Measurements from ENCODE around the gene MINAR1.

- TF ChIP-seq, protein P1, sequence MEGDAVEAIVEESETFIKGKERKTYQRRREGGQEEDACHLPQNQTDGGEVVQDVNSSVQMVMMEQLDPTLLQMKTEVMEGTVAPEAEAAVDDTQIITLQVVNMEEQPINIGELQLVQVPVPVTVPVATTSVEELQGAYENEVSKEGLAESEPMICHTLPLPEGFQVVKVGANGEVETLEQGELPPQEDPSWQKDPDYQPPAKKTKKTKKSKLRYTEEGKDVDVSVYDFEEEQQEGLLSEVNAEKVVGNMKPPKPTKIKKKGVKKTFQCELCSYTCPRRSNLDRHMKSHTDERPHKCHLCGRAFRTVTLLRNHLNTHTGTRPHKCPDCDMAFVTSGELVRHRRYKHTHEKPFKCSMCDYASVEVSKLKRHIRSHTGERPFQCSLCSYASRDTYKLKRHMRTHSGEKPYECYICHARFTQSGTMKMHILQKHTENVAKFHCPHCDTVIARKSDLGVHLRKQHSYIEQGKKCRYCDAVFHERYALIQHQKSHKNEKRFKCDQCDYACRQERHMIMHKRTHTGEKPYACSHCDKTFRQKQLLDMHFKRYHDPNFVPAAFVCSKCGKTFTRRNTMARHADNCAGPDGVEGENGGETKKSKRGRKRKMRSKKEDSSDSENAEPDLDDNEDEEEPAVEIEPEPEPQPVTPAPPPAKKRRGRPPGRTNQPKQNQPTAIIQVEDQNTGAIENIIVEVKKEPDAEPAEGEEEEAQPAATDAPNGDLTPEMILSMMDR (IDR thresholded peaks at IDR 0.05; ENCODE audit: low read depth, low read length): no peak
- TF ChIP-seq EZH2phosphoT487 (IDR thresholded peaks at IDR 0.05; ENCODE audit: low read depth): no peak
These were observed 20.3 kb downstream of the MINAR1 start for GRCh38 chr15:79452244-79453051.

Data from OCI-LY3 (cell line).